K562 (cell line): Measurements from ENCODE around the gene ZNF200. TPM values are rescaled to one million over a fixed set of nuclear protein-coding genes. Genes with fewer than 3 reads are reported as not detected.

Experiments used
- BCOR ChIP-seq: fragments of 450-650 bp; IDR thresholded peaks from 2 replicates; pipeline ENCODE4 v1.6.1; 2016
- CSDE1 ChIP-seq, 2 experiments: fragments of 450-650 bp; IDR thresholded peaks; 2 replicates each; pipeline ENCODE4 v1.6.1; 2016; ENCODE audit warnings: mild to moderate bottlenecking in 1 of 2
- EP400 ChIP-seq: fragments of 450-650 bp; IDR thresholded peaks from 2 replicates; pipeline ENCODE4 v1.6.1; 2017; ENCODE audit warnings: antibody characterized with exemption, mild to moderate bottlenecking, moderate library complexity
- ETV1 ChIP-seq: fragments of 450-650 bp; conservative IDR thresholded peaks from 2 replicates; pipeline ENCODE4 v1.6.1; 2016; ENCODE audit warnings: missing genetic modification characterization, control low read depth, low read depth, missing compliant biosample characterization
- HDAC2 ChIP-seq: fragments of 450-650 bp; IDR thresholded peaks from 2 replicates; pipeline ENCODE4 v1.6.1; 2016; ENCODE audit warnings: mild to moderate bottlenecking
- HLTF ChIP-seq: fragments of 450-650 bp; IDR thresholded peaks from 2 replicates; pipeline ENCODE4 v1.6.1; 2016
- IFI16 ChIP-seq: fragments of 250-450 bp; sonication (Bioruptor Pico); IDR thresholded peaks from 2 replicates; pipeline ENCODE4 v2.1.2; 2022; ENCODE audit warnings: mild to moderate bottlenecking, inconsistent platforms
- MTA1 ChIP-seq: fragments of 450-650 bp; IDR thresholded peaks from 2 replicates; pipeline ENCODE4 v1.6.1; 2017; ENCODE audit warnings: borderline replicate concordance
- PHF20 ChIP-seq: fragments of 450-650 bp; IDR thresholded peaks from 2 replicates; pipeline ENCODE4 v1.6.1; 2018; ENCODE audit not compliant: partially characterized antibody
- POLR2H ChIP-seq: IDR thresholded peaks from 2 replicates; pipeline ENCODE4 v1.6.1; 2016; ENCODE audit warnings: missing genetic modification characterization, low read depth, mild to moderate bottlenecking, control low read depth, missing compliant biosample characterization, moderate library complexity
- POLR3A ChIP-seq: IDR thresholded peaks from 2 replicates; pipeline ENCODE4 v1.6.1; 2011; ENCODE audit warnings: borderline replicate concordance, mild to moderate bottlenecking, moderate library complexity; ENCODE audit not compliant: insufficient read length, insufficient read depth; ENCODE audit errors: extremely low read depth
- XRCC5 ChIP-seq: fragments of 200-400 bp; formaldehyde crosslinking; IDR thresholded peaks from 2 replicates; pipeline ENCODE4 v1.6.1; 2017; ENCODE audit warnings: low read depth, mild to moderate bottlenecking, low read length
- ZNF263 ChIP-seq: sonication (generic); formaldehyde crosslinking; IDR thresholded peaks from 2 replicates; pipeline ENCODE4 v1.8.0; 2022; ENCODE audit warnings: mild to moderate bottlenecking, missing genetic modification reagents, borderline replicate concordance
- ZNF785 ChIP-seq: fragments of 250-450 bp; sonication (Bioruptor Pico); IDR thresholded peaks from 2 replicates; pipeline ENCODE4 v1.4.0; 2020; ENCODE audit warnings: mild to moderate bottlenecking
- polyA plus RNA-seq, 8 experiments: library from polyadenylated mRNA; depleted of rRNA in 4 of 8; stranded (reverse) in 5 of 8; unstranded in 3 of 8; fragments of >200 nt; fragmentation: Nextera tagmentation in 2 of 8; fragmentation: Illumina TruSeq in 1 of 8; extraction: Ambion mirVana in 2 of 8; extraction: Trizol in 1 of 8; gene quantifications; 2 replicates each; pipeline versions ENCODE4 v1.2.1 to v1.2.3, GENCODE V29; 2011 to 2014; ENCODE audit warnings: inconsistent platforms in 1 of 8, missing spikeins in 1 of 8
- total RNA-seq, 7 experiments: library from RNA; depleted of rRNA in 6 of 7; stranded (reverse); fragments of >200 nt in 6 of 7; fragmentation: Illumina TruSeq in 2 of 7; extraction: Trizol in 2 of 7; gene quantifications; 2 replicates each; pipeline versions ENCODE4 v1.2.1 to v1.2.3, GENCODE V29; 2011 to 2021; ENCODE audit warnings: low replicate concordance in 1 of 7
- TF ChIP-seq, protein P1 (sequence below): sonication (generic); formaldehyde crosslinking; IDR thresholded peaks from 2 replicates; pipeline ENCODE4 v1.4.0; 2020; ENCODE audit warnings: mild to moderate bottlenecking, missing genetic modification reagents
- TF ChIP-seq, protein P2 (sequence below): sonication (generic); formaldehyde crosslinking; IDR thresholded peaks from 2 replicates; pipeline ENCODE4 v1.8.1; 2023; ENCODE audit warnings: mild to moderate bottlenecking, missing genetic modification reagents

ZNF200 gene
- total and polyA plus RNA-seq, 9 of the 15 experiments (the other 6 are each of a cell fraction or from before 2014, with no cell fraction given): 4.8 to 14.5 (median 9.2) TPM

DNA sequence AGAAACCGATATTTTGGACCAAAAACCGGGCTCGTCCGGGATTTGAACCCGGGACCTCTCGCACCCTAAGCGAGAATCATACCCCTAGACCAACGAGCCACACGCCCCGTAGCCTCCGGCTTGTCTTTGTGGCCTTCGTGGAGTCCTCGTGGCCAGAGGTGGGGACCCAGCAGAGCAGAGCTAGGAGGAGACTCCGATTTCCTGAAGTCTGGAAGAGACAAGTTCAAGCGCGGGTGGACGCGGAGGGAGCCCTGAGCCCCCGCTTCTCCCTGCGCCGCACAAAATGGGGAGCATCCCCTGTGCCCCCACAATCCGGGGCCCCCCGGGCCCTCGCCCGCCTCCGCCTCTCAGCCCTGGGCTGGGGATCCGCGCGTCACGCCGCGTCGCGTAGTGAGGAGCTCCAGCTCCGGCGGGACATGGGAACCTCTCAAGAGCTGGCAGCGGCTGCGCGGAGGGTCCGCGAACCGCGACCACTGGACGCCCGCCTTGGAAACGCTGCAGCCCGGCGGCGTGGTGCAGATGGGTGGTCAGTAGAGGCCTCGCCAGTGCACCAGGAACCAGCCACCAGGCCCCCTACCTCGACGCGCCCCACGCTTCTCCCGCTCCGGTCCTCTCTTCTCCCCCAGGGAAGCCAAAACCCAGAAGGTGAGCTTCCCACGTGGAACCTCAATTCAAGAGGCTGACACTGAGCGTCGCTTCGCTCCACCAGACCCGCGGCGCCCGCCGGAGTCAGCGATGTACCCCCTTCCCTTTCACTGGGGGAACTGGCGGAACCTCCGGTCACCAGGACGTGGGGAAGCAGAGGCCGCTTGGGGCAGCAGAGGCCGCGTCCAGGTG, 52.1 kb downstream of the ZNF200 start (continued):
- TF ChIP-seq ZNF263 (CRISPR knock-in tag) (0 out of 2 replicates have a peak, but pooled peaks have one; percentile 38), MTA1 (peak; percentile 28; the same call in 1 of the 2 replicates), ETV1 (tag) (peak; percentile 76), XRCC5 (no peak), PHF20 (peak; percentile 35), POLR3A (peak; percentile 84), EP400 (peak; percentile 50; the same call in 1 of the 2 replicates), HLTF (peak; percentile 17; the same call in 1 of the 2 replicates), IFI16 (CRISPR knock-in tag) (no peak), BCOR (peak; percentile 75; the same call in 1 of the 2 replicates), HDAC2 (peak; percentile 14; the same call in 1 of the 2 replicates), POLR2H (tag) (peak; percentile 98), CSDE1 (IDR thresholded peaks at IDR 0.05) (peak in 1 of 2 experiments; percentile 53; a peak in 2 of 4 replicates), ZNF785 (CRISPR knock-in tag) (no peak)
- TF ChIP-seq, protein P1, sequence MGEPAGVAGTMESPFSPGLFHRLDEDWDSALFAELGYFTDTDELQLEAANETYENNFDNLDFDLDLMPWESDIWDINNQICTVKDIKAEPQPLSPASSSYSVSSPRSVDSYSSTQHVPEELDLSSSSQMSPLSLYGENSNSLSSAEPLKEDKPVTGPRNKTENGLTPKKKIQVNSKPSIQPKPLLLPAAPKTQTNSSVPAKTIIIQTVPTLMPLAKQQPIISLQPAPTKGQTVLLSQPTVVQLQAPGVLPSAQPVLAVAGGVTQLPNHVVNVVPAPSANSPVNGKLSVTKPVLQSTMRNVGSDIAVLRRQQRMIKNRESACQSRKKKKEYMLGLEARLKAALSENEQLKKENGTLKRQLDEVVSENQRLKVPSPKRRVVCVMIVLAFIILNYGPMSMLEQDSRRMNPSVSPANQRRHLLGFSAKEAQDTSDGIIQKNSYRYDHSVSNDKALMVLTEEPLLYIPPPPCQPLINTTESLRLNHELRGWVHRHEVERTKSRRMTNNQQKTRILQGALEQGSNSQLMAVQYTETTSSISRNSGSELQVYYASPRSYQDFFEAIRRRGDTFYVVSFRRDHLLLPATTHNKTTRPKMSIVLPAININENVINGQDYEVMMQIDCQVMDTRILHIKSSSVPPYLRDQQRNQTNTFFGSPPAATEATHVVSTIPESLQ: peak; percentile 72
- TF ChIP-seq, protein P2, sequence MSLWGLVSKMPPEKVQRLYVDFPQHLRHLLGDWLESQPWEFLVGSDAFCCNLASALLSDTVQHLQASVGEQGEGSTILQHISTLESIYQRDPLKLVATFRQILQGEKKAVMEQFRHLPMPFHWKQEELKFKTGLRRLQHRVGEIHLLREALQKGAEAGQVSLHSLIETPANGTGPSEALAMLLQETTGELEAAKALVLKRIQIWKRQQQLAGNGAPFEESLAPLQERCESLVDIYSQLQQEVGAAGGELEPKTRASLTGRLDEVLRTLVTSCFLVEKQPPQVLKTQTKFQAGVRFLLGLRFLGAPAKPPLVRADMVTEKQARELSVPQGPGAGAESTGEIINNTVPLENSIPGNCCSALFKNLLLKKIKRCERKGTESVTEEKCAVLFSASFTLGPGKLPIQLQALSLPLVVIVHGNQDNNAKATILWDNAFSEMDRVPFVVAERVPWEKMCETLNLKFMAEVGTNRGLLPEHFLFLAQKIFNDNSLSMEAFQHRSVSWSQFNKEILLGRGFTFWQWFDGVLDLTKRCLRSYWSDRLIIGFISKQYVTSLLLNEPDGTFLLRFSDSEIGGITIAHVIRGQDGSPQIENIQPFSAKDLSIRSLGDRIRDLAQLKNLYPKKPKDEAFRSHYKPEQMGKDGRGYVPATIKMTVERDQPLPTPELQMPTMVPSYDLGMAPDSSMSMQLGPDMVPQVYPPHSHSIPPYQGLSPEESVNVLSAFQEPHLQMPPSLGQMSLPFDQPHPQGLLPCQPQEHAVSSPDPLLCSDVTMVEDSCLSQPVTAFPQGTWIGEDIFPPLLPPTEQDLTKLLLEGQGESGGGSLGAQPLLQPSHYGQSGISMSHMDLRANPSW (CRISPR knock-in tag): 0 out of 2 replicates have a peak, but pooled peaks have one; percentile 39
